HEK293T (cell line): ENCODE measurements around the gene HAGHL.

Source experiments
- ARNT ChIP-seq: fragments of 450-650 bp; IDR thresholded peaks from 2 replicates; pipeline ENCODE4 v1.6.1; 2017; ENCODE audit warnings: mild to moderate bottlenecking
- BHLHE40 ChIP-seq: fragments of 450-650 bp; IDR thresholded peaks from 2 replicates; pipeline ENCODE4 v1.6.1; 2016; ENCODE audit warnings: mild to moderate bottlenecking, moderate library complexity, borderline replicate concordance
- ELF4 ChIP-seq: fragments of 450-650 bp; IDR thresholded peaks from 2 replicates; pipeline ENCODE4 v1.6.1; 2017; ENCODE audit warnings: antibody characterized with exemption
- FOXA1 ChIP-seq: fragments of 450-650 bp; IDR thresholded peaks from 2 replicates; pipeline ENCODE4 v1.6.1; 2016; ENCODE audit warnings: mild to moderate bottlenecking
- FOXK2 ChIP-seq: fragments of 450-650 bp; IDR thresholded peaks from 2 replicates; pipeline ENCODE4 v1.6.1; 2016; ENCODE audit warnings: mild to moderate bottlenecking
- FOXM1 ChIP-seq: fragments of 450-650 bp; IDR thresholded peaks from 2 replicates; pipeline ENCODE4 v1.6.1; 2017; ENCODE audit warnings: mild to moderate bottlenecking, borderline replicate concordance
- HDGF ChIP-seq: fragments of 450-650 bp; IDR thresholded peaks from 2 replicates; pipeline ENCODE4 v1.6.1; 2017; ENCODE audit warnings: antibody characterized with exemption, borderline replicate concordance
- LEF1 ChIP-seq: fragments of 450-650 bp; IDR thresholded peaks from 2 replicates; pipeline ENCODE4 v1.6.1; 2017; ENCODE audit warnings: mild to moderate bottlenecking, borderline replicate concordance
- NFRKB ChIP-seq: fragments of 450-650 bp; IDR thresholded peaks from 2 replicates; pipeline ENCODE4 v1.6.1; 2016; ENCODE audit warnings: mild to moderate bottlenecking, moderate library complexity
- SP1 ChIP-seq: fragments of 450-650 bp; IDR thresholded peaks from 2 replicates; pipeline ENCODE4 v1.6.1; 2017
- TARDBP ChIP-seq: fragments of 450-650 bp; IDR thresholded peaks from 2 replicates; pipeline ENCODE4 v1.6.1; 2016
- ZNF384 ChIP-seq: fragments of 450-650 bp; IDR thresholded peaks from 2 replicates; pipeline ENCODE4 v1.6.1; 2016

- TF ChIP-seq SP1 = no peak
- no peak for TF ChIP-seq NFRKB
- TF ChIP-seq FOXM1 = no peak
- no peak for TF ChIP-seq BHLHE40
- no peak for TF ChIP-seq ELF4
- TF ChIP-seq TARDBP = no peak
- TF ChIP-seq ZNF384 = no peak
- TF ChIP-seq FOXK2 = no peak
- TF ChIP-seq HDGF = no peak
- no peak for TF ChIP-seq ARNT
- TF ChIP-seq LEF1 = no peak
- no peak for TF ChIP-seq FOXA1
Observed at GRCh38 chr16:726188-726437, 793 bp upstream of the HAGHL start.
